Bone marrow (tissue), 2 donors: ENCODE results near the gene TPPP3.
A peak's percentile ranks its signal among the peaks of the same experiment; 100 is the strongest.
"Not testable (repeated sequence)": the region's sequence is repeated elsewhere in the genome, so short reads cannot be mapped to it uniquely, and the experiment has no call there.

Experiments
- DNase-seq, 2 donors: peaks; one replicate each; lab custom pipeline; 2025; lab: John Stamatoyannopoulos, UW

Gene TPPP3

DNA sequence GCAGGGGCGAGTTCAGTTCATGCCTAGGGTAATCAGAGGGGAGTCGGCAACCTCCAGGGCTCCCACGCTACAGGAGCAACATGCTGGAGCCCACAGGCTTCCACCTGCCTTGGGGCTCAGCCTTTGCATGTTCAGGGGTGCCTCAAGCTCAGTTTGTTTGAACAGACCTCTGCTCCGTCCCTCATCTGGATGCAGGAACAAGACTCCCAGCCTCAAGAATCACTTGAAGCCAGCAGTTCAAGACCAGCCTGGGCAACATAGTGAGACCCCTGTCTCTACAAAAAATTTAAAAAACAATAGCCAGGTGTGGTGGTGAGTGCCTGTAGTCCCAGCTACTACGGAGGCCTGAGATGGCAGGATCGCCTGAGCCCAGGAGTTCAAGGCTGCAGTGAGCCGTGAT lies 32.7 kb upstream of the TPPP3 start:
- no peak for DNase-seq

DNA sequence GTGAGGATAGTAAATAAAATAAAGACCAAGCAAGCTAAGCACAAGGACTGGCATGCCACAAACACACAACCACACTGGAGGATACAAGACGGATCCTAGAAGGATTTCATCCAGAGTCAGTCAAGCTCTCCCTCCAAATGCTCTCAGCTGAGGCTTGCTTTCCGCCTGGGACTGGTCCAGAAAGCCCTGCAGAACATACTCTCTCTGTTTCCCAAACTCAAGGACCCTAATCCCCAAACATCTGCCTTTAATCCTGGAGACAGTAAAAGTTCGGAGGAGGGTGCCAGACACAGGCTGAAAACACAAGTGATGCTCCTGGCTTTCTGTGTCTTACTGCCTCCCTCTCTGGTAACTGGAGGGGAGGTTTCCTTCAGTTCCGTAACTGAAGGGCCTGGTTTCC lies 32.3 kb upstream of the TPPP3 start:
- no peak for DNase-seq

DNA sequence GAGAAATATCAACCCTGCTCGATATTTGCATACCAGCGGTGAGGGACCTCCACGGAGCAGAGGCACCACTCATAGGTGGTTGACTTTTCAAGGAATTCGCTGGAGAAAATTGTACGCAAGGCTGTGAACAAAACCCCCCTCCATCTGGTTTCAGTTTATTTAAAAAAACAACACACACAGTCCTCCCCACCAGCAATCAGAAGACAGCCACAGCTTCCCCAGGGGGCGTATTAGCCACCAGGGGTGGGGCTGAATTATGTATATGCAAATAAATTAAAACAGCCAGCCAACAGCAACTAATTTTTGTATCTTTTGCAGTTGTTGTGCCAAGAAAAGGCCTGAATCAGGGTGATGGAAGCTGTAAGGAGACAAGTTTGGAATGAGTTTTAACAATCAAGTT lies 31.8 kb upstream of the TPPP3 start:
- DNase-seq, result no peak

DNA sequence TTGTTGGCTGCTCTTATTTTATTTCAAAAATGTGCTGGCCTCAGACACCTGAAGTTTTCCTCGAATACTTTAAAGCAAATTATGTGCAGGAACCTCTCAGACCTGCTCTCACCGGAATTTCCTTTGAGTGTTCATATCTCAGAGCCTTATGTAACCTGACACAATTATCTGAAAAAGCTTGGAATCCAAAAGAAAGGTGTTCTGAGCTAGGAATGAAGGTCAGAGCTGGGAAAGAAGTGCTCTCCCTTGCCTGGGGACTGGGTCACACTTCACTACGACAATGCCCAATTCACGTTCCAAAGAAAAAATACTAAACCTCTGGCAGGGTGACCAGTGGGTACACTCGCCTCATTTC lies 30.9 kb upstream of the TPPP3 start:
- DNase-seq, result no peak

DNA sequence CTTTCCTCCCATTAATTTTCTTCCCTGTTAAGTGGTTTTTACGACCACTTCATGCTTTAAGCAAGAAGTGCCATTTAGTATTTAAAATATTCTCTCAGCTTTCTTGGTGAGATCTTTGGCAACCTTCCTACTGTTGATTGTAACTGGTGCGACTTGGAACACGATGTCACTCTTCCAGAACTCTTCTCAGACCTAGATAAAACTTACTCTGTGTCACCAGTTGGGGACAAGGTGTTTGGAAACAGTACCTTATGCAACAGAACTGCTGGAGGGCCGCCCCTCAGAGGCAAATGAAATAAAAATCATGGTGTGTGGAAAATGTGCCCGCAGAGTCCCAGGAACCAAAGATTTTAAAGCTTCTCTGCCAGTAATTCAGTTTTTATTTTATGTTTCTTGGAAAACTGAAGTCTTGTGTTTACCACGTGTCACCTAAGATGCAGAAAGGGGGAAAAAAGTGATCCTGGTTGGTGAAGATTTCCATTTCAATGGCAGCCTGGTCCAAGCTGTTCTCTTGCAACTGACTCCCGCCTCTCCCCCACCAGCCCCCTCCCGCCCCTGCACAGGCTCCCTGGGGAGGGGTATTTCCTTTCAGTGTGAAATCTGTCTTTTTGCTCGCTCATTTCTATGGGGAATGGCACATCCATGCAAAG lies 30.4 kb upstream of the TPPP3 start:
- no peak for DNase-seq

DNA sequence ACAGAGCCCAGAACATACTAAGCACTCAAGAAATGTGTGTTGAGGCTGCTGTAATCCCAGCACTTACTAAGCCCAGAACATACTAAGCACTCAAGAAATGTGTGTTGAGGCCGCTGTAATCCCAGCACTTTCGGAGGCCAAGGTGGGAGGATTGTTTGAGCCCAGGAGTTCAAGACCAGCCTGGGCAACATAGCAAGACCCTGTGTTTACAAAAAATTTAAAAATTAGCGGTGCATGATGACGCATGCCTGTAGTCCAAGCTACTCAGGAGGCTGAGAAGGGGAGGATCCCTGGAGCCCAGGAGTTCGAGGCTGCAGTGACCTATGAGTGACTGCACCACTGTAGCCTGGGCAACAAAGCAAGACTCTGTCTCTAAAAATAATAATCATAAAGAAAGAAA lies 29.7 kb upstream of the TPPP3 start:
- no peak for DNase-seq

DNA sequence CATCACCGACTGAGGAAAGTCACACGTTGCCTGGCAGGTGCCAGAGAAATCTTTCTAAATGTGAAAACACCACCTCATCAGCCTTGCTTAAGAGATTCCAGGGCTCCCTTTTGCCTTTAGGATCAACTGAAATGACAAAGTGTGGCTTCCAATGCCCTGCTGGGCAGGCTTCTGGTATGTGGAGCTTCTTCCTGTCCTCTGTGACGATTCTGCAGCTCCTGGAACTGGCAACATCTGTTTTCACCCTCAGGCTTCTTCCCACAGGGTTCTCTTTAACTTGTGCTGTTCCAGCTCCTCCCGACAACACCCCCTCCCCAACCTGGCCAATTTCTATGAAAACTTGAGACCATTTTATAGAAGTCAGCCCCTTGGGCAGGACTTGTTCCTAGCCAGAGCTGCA lies 27.7 kb upstream of the TPPP3 start:
- no peak for DNase-seq

DNA sequence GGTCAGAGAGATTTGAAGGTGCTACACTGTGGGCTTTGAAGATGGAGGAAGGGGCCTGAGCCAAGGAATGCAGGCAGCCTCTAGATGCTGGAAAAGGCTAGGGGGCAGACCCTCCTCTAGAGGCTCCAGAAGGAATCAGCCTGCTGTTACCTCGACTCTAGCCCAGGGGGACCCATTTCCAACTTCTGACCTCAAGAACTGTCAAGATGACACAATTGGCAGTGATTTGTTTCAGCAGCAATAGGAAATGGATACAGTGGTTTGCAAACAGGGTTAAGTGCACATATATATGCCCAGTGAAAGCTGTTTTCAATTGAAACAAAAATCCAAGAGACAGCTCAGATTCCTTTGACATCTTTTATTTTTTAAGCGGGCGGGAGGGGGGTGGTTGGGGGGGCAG lies 26.6 kb upstream of the TPPP3 start:
- no peak for DNase-seq

DNA sequence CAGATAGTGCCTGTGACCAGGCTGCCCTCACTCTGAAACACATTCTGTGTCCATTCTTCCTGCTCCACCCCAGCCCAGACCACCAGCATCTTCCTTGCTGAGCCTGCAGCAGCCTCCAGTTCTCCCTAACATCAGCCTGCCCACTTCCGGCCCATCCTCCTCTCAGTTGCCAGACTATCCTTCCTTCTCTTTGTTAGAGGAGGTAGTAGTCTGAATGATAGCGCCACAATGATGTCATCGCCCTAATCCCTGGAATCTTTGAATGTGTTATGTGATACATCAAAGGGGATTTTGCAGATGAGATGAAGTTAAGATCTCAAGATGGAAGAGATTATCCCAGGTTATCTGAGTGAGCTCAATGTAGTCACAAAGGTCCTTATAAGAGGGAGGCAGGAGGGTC lies 26.2 kb upstream of the TPPP3 start:
- DNase-seq, result no peak

DNA sequence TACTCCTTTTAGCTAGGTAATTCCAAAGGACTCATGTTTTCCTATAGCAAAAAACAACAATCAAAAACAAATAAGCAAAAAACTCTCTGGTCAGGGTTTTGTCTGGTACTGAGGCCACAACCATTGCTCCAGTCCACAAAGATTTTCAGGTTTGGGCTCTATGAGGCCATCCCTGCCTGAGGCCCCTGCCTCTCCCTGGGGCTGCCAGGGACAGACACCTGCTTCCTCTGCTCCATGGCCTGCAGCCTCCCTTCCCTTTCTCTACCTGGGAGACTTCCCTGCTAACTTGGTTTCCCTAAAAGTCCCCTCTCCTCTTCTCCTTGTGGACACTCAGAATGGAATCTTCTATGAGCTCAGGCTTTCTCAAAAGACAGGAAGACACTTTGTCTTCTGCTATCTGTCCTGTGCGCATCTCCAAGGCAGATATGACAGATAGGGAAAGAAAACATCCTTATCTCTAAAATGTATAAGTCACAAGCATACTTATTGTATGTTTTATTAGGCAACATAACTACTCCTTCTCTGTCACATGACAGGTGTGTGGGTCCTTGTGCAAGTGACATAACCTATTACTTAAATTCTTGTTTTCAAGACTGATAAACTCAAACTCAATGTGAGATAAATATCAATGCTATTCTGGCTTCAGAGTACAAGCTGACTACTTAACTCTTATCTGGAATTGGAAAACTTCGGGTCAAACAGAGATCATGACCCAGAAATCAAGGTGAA lies 24.2 kb upstream of the TPPP3 start:
- DNase-seq, result no peak

DNA sequence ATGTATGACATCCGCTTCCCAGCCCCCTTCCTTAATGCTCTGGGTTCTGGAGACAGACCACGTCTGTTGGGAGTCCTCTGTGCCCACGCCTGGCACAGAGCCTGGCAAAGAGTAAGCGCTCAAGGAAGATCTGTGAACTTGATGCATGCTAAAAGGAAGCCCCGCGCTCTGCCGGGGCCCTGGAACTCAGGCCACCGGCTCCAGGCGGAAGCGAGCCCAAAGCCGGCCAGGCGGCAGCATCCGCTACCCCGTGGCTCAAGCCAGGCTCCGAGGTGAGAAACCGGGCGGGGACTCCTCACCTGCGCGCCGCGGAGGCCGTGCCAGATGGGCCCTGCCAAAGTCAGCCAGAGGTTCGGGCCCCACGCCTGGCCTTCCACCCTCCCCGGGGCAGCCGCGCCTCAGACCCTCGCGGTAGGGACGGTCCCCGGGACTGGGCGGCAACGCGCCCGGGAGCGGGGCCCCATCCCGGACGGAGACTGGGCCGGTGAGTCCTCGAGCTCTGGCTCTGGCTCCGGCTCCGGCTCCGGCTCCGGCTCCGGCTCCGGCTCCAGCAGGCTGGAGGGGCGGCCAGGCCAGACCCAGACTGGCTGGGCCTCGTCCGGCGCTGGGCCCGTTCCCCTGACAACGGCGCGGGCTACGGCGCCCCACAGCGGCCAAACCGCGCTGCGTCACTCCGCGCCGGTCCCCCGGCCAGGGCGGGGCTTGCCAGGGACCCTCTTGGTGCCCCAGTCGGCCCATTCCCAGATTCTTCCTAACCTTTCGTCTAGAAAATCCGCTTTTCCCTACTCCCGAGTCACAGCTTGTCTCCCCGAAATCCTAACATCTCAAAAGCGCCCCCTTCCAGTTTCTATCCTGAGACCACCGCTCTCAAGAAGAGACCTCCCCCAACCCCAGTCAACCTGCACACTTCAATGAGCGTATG lies 22.8 kb upstream of the TPPP3 start, which contains the start of gene ZDHHC1:
ZDHHC1 (minus strand) TSS at position 606 of the 922 bp plus-strand sequence. CDS start 8,702 bp downstream, outside the sequence.
- DNase-seq, result peak in 1 of 2 donors; percentile 39

DNA sequence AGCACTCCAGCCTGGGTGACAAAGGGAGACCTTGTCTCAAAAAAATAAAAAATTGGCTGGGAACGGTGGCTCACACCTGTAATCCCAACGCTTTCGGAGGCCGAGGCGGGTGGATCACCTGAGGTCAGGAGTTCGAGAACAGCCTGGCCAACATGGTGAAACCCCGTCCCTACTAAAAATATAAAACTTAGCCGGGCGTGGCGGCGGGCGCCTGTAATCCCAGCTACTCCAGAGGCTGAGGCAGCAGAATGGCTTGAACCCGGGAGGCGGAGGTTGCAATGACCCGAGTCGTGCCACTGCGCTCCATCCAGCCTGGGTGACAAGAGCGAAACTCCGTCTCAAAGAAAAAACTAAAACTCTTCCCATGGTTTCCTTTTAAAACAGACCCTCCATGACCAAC lies 22.1 kb upstream of the TPPP3 start:
- not testable (repeated sequence) for DNase-seq

DNA sequence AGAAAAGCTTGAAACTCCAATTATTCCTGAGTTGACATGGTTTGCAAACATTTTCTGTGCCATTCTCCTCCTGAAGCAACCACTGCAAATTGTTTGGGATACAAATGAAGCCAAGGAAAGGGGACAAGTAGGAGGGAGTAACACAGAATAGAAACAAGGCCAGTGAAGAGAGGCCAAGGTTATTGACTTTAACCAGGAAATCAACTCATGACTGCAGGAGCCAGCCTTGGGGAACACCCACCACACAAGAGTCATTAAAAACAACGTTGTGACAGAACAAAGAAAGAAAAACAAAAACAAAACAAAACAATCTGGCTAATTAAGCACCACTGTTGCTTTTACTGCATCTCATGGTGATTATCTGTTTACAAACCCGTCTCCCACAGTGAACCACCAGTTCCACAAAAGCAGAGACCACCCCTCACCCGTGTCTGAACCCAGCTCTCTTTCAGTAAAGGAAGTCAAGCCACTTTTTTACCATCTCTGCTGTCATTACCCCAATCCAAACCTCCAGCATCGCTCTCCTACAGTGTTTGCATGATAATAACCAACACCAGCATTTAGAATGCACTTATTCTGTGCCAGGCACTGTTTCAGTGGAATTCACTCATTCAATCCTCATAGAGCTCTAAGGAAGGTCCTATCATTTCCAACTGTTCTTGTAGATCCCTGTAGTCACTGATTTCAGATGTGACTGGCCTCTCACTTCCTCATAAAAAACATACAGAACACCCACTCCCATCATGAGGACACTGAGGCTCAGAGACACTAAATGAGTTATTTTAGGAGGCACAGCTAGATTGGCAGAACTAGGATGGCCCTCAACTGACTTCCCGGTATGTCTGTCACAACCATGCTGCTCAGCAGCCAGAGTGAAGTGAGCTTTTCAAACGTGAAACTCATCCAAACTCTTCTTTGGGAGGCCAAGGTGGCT lies 20.9 kb upstream of the TPPP3 start:
- no peak for DNase-seq

DNA sequence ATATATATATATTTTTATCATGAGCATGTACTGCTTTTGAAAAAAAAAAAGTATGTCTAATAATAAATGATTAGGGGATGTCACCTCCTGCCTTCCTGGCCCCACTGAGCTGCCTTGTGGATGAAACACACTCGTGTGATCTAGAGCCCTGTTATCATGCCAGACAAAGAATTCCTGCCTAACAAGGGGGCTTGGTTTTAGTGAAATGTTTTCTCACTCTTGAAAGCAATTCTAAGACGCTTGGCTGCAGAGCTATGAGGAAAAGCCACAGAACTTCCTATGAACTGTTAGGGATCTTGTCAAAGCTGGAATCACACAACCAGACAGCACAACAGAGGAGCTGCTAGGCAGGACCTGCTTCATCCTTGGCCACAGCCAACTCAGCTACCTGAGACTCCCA lies 19.0 kb upstream of the TPPP3 start:
- no peak for DNase-seq

DNA sequence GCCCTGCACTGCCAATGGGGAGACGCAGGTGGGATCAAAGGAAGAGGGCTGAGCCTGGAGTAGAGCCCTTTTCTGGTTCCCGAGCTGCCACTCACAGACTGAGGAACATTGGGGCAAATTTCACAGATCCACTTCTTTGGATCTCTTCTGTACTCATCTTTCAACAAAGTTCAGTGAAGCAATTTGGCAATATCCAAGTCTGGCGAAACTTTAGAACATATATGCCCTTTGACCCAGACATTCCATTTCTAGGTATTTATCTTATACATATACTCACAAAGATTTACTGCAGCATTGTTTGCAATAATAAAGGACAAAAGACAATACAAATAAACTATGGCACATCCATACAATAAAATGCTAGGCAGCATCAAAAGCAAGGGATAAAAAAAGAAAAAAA lies 18.0 kb upstream of the TPPP3 start:
- DNase-seq, result no peak

DNA sequence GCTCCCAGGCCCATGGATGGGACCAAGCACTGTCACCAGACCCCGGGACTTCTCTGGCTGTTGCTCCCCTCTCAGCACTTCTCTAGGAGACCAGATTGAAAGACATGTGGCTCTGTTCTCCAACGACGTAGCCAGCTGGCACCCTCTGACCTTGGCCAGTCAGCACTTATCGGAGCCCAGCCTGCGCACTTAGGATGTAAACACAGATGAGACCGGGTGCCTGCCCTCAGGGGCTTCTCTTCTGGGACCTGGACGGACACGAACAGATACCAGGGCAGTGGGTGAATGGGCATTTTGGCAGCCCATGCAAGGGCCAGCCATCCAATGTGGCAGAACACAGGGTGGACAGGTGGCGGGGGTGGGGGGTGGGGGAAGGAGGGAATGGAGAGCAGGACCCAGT lies 16.3 kb upstream of the TPPP3 start:
- DNase-seq, result no peak

DNA sequence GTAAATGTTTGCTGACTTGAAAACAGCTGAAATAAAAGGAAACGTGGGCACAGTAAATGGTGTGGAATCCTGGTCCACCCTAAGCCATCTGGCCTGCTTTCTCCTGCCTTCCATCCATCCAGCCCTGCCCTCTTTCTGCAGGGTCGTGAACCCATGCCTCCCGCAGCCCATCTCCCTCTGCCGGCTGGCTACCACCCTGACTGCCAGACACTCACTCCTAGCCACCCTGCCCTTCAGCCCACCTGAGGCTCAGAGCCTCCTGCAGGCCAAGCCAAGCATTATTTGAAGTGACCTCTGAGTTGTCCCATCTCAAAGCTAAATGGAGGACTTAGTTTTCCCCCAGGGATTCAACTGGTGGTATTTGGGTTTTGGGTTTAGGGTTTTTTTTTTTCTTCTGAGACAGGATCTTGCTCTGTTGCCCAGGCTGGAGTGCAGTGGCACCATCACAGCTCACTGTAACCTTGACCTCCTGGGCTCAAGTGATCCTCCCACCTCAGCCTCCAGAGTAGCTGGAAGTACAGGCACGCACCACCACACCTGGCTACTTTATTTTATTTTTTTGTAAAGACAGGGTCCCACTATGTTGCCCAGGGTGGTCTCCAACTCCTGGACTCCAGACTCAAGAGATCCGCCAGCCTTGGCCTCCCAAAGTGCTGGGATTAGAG lies 14.6 kb upstream of the TPPP3 start:
- no peak for DNase-seq

DNA sequence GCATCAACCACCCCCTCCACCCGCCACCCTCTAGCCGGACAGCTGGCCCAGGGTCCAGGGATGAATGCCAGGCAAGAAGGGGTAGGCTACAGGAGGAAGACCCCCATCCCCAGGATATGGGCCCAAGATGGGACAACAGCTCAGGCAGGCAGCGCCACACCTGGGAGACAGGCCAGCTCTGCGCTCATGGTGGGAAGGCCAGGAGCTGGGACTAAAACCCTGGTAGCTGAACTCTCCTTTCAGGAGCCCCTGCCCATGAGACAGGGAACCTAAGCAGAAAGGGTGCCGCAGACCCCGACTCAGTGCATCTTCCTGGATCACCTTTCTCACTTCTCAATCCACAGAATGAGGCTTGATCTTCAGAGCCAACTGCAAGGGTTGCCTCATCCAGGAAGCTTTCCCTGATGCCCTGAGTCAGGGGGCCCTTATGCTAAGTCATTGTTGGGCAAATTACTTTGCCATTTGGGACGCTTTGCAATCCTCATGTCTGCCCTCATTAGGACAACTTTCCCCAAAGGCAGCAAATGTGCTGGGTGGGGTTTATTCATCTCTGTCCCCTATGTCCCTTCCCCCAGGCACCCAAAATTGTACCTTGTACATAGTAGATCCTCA lies 14.0 kb upstream of the TPPP3 start:
- DNase-seq, result no peak

DNA sequence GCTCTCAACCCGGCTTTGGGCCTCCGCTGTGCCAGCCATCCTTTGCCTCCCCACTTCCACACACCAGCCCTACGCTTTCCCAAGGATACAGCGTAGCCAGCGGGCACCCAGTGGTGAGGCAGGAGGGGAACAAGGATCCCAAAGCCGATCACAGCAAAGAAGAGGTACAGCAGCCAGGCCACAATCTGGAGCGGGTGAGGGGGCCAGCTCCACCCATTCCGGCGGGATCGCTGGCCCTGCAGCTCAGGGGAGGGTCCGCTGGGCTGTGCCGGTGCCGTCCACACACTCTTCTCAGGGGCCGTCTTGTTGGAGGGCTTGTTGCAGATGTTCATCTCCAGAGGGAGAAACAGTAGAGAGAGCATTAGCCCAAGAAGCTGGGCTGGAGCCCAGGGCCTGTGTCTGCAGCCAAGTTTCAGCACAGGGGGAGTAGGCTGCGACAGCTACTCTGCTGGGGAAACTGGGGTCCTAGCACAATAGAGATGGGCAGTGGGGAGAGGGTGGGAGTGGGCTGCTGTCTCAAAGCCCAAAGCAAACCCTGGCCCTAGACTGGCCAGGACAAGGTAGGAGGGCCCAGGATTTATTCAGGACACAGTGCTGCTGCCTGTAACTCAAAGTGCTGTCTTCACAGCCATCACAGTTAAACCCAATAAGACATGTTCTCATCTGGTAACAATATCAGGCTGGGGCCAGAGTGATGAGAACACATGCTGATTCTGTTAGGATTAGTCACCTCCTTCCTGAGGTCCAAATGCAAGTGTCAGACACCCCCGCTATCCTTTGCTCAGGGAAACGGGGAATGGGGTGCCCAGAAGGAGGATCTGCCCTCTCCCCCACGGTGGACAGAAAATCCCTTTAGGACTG lies 13.0 kb upstream of the TPPP3 start:
- no peak for DNase-seq

DNA sequence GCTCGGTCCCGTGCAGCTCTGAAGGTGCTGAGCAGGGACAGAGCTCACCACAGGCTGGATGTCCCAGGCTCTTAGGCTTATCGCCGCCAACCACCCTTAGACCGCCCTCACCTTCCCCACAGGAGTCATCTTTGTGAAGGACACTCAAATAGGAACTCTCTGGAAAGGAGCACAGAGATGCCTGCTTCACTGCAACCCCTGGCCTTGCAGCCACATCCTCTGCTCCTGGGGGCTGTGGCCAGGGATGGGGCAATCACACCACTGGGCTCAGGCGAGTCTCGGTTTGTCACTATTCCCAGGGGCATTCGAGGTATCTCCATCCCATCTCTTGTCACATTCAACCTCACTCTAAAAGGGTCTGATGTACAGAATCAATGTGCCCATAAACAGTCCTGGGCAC lies 12.0 kb upstream of the TPPP3 start:
- DNase-seq, result no peak
